ENCODE measurements around the gene STARD13.

Gene STARD13

DNA sequence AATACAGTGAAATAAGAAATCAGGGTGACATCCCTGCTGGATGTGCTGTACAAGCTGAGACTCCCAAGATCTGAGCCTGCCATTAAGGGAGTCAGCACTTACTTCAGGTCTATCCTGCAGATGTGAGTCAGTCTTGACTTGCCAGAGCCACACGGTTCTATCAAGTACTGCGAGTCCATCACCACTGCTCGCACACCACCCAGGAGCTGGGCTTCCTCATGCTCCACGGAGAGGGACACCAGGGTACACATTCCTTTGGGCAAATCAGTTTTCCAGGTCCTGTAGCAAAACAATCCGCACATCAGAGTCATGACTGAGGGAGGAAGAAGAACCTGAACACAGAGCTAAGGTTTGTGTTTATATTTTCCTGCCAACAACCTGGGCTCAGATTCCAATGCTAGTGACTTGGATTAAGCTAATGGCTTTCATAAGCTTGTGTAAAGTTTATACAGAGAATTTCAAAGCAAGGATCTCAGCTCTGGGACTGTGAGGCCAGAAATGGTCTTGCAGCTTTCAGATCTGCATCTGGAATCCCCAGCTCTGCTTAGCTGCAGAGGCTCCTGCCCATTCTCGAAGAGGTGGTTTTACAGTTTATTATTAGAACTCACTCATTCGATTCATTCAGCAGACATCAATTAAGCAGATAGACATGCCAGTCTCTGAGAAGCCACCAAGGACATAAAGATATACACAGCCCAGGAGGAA lies 178.7 kb downstream of the STARD13 start:
- TF ChIP-seq, protein P1, sequence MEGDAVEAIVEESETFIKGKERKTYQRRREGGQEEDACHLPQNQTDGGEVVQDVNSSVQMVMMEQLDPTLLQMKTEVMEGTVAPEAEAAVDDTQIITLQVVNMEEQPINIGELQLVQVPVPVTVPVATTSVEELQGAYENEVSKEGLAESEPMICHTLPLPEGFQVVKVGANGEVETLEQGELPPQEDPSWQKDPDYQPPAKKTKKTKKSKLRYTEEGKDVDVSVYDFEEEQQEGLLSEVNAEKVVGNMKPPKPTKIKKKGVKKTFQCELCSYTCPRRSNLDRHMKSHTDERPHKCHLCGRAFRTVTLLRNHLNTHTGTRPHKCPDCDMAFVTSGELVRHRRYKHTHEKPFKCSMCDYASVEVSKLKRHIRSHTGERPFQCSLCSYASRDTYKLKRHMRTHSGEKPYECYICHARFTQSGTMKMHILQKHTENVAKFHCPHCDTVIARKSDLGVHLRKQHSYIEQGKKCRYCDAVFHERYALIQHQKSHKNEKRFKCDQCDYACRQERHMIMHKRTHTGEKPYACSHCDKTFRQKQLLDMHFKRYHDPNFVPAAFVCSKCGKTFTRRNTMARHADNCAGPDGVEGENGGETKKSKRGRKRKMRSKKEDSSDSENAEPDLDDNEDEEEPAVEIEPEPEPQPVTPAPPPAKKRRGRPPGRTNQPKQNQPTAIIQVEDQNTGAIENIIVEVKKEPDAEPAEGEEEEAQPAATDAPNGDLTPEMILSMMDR (IDR thresholded peaks at IDR 0.05; ENCODE audit: unreplicated experiment in 3 of 3) = no peak
- H3K4me3 Mint-ChIP-seq = no peak overlapping the region
- H3K36me3 Mint-ChIP-seq (ENCODE audit: low read depth) = peaks cover 63% of the 10 kb centered on the region
- H3K9me3 Mint-ChIP-seq = no peaks in the 10 kb centered on the region
- H3K27ac Mint-ChIP-seq = peak overlapping the region in 1 of 3 experiments; percentile 10
- no peaks in the 10 kb centered on the region for H3K27me3 Mint-ChIP-seq (ENCODE audit: low read depth)
- H3K4me1 Mint-ChIP-seq = peaks cover 23% of the 10 kb centered on the region

GRCh38 chr13:33105387-33106005 lies 180.1 kb downstream of the STARD13 start:
- Mint-ChIP-seq H3K27ac (no peak overlapping the region), H3K9me3 (peaks cover 5% of the 10 kb centered on the region), H3K27me3 (ENCODE audit: low read depth) (no peaks in the 10 kb centered on the region), H3K4me3 (no peak overlapping the region), H3K36me3 (ENCODE audit: low read depth) (peaks cover 53% of the 10 kb centered on the region), H3K4me1 (peaks cover 10% of the 10 kb centered on the region)
- TF ChIP-seq, protein P1 (IDR thresholded peaks at IDR 0.05; ENCODE audit: unreplicated experiment in 3 of 3) = no peak

DNA sequence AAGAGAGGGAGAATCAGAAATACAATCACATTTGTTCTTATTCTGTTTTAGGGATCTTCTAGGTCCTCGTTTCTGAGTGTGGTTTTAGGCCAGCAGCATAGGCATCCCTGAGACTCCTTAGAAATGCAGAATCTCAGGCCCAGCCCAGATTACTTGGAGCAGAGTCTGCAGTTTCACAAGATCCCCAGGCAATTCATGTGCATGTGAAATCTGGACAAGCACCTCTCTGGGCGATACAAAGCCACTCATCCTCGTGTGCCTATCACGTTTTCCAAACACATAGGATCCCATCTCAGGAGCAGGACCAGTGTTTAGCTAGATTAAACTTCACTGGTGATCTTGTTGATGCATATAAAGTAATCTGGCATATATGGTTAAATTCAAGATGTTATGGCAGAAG lies 182.1 kb downstream of the STARD13 start:
- no peak overlapping the region for H3K4me3 Mint-ChIP-seq
- TF ChIP-seq, protein P1 (IDR thresholded peaks at IDR 0.05; ENCODE audit: unreplicated experiment in 3 of 3) = no peak
- no peak overlapping the region for H3K27ac Mint-ChIP-seq
- H3K27me3 Mint-ChIP-seq (ENCODE audit: low read depth) = no peaks in the 10 kb centered on the region
- H3K4me1 Mint-ChIP-seq = no peaks in the 10 kb centered on the region
- H3K36me3 Mint-ChIP-seq (ENCODE audit: low read depth) = peaks cover 45% of the 10 kb centered on the region
- H3K9me3 Mint-ChIP-seq = peaks cover 17% of the 10 kb centered on the region

- Mint-ChIP-seq H3K4me1 (no peaks in the 10 kb centered on the region), H3K4me3 (no peak overlapping the region), H3K27me3 (ENCODE audit: low read depth) (no peaks in the 10 kb centered on the region), H3K9me3 (peaks cover 27% of the 10 kb centered on the region), H3K36me3 (ENCODE audit: low read depth) (peaks cover 32% of the 10 kb centered on the region), H3K27ac (peak overlapping the region in 1 of 3 experiments; percentile 28)
- TF ChIP-seq, protein P1 (IDR thresholded peaks at IDR 0.05; ENCODE audit: unreplicated experiment in 3 of 3) = no peak
Measured at GRCh38 chr13:33101835-33102234, 183.7 kb downstream of the STARD13 start.

DNA sequence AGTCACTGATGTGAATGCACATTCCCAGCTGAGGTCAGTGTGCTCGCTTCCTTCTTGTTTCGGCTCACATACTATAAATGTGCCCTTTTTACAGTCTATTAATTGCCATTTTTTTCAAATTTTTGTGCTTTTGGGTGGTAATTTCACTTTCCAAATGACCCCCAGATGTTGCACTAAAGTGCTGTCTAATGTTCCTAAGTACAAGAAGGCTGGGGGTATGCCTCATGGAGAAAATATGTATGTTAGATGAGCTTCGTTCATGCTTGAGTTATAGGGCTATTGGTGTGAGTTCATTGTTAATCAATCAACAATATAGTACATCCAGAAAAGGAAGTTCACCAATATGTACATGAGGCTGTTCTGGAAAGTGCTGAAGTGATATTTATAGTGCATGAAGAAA lies 184.7 kb downstream of the STARD13 start:
- no peak overlapping the region for H3K4me3 Mint-ChIP-seq
- peaks cover 35% of the 10 kb centered on the region for H3K9me3 Mint-ChIP-seq
- H3K4me1 Mint-ChIP-seq = no peaks in the 10 kb centered on the region
- TF ChIP-seq, protein P1 (IDR thresholded peaks at IDR 0.05; ENCODE audit: unreplicated experiment in 3 of 3) = no peak
- H3K27ac Mint-ChIP-seq = no peak overlapping the region
- H3K36me3 Mint-ChIP-seq (ENCODE audit: low read depth) = peaks cover 23% of the 10 kb centered on the region
- H3K27me3 Mint-ChIP-seq (ENCODE audit: low read depth) = no peaks in the 10 kb centered on the region

DNA sequence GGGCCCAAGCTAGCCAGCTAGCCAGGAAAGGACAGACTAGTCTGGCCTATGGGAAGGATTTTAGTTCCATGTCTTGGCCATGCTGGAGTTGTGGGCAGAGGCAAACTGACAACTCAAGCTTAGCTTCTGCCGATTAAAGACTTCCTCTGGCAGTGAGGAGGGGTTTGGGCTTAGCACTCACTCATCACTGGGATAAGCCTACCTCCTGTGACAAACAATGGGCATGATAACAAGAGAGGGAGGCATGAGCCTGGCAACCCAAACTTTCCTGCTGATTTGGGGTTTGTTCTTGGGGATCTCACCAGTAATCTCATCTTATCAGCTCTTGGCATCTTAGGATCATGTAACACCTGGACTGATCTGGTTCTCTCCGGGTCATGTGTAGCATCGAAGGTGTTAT lies 185.7 kb downstream of the STARD13 start:
- Mint-ChIP-seq H3K27ac (no peak overlapping the region), H3K27me3 (ENCODE audit: low read depth) (no peaks in the 10 kb centered on the region), H3K36me3 (ENCODE audit: low read depth) (peaks cover 16% of the 10 kb centered on the region), H3K4me1 (no peaks in the 10 kb centered on the region), H3K4me3 (no peak overlapping the region), H3K9me3 (peaks cover 40% of the 10 kb centered on the region)
- TF ChIP-seq, protein P1 (IDR thresholded peaks at IDR 0.05; ENCODE audit: unreplicated experiment in 3 of 3) = no peak
